C1 segment of cervical spinal cord (tissue), 14 donors: ENCODE measurements around the gene PRDM15.

Source experiments
- DNase-seq, 14 donors: peaks; one replicate each; lab custom pipeline; 2025; lab: John Stamatoyannopoulos, UW

Gene PRDM15

GRCh38 chr21:41780337-41781049 lies 98.7 kb downstream of the PRDM15 start:
- no peak for DNase-seq

GRCh38 chr21:41779659-41780058 lies 99.5 kb downstream of the PRDM15 start:
- no peak for DNase-seq

DNA sequence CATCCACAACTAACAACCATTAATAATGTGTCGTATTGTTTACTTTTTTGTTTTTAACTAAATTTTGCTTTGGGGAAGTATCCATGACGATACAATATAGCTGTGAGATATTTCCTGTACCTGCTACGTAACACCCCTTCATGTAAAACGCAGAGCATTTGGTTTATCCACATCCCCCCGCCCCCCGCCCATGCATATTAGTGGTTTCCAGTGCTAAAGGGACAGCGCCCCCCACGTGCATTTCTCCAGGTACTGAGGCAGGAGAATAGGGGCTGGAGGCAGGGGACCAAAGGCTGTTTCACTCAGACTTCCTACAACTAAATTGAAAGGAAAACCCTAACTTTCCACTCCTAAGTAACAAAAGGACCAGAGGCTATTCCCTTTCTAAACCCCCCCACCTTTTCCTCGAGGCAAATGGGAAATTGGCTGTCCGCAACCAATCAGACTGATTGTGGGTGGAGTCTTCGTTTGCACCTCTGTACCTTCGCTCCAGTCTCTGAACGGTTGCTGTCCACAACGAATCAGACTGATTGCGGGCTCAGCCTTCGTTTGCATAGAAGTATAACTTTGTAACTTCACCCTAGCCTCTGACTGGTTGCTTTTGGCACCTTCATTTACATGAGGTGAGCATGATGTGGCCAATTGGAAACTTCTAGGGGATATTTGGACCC lies 100.1 kb downstream of the PRDM15 start:
- no peak for DNase-seq

- peak; percentile 6 to 69 (median 28) for DNase-seq
Measured at GRCh38 chr21:41777951-41778815, 101.0 kb downstream of the PRDM15 start.

DNA sequence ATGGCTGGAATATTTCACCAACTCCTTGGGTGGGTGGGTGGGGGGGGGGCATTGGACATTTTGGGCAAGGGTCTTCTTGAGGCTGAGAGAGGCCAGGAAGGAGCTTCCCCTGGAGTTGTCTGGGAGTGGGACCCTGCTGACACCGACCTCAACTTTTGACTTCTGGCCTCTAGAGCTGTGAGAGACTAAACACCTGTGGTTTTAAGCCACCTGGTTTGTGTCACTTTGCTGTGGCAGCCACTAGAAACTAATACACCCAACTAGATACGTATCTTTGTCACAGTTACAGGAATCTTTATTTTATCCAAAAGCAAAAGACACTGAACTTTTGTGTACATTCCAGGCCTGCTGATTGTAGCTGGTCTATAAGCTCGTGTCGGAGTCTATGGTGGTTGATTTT lies 102.4 kb downstream of the PRDM15 start:
- DNase-seq: no peak

DNA sequence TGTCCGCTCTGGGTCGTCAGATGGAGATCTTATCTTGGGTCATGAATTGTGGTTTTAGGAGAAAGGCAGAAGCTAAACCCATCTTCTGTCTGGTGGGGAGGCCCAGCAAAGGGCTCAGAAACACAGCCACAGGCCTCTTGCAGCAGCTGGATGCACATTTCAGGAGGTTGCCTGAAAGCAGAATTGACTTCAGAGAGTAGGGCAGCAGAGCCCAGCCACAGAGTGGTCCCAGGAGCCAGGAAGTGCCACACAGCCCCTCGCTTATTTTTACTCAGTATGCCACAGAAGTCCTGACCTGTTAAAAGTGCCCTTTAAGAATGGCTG lies 104.0 kb downstream of the PRDM15 start:
- no peak for DNase-seq

- no peak for DNase-seq
Measured at GRCh38 chr21:41774467-41775148, 104.5 kb downstream of the PRDM15 start.

GRCh38 chr21:41772351-41773080 lies 106.6 kb downstream of the PRDM15 start:
- DNase-seq: no peak

- no peak for DNase-seq
Measured at GRCh38 chr21:41771625-41771945, 107.6 kb downstream of the PRDM15 start.

DNA sequence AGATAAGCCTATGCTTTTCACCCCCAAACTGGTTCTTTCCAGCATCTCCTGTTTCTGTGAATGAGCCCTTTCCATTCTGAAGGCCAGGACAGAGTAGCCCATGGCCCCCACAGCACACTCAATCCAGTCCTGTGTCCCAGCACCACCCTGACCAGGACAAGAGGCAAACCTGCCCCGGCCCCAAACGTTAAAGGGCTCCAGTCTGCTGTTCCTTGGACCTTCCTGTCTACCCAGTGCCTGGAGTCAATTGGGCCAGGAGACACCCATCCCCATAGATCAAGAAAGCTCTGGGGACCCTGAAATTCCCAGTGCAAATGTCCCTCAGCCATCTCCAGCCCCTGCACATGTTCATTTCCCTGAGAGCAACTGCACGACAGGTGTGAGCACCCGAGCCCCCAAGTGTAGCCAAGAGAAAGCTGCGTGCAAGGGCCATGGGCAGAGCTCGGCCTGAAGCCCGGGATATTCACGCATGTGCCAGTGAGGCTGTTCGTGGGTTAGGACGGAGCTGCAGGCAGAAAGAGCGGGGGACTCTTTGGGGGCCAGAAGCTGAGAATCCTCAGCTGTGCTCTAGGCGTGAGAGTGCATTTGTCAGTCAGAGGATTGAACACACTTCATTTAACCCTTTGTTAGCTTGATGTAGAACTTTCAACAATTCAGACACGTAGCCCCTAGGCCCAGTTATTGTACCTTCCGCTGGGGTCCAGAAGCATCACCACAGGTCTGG lies 108.1 kb downstream of the PRDM15 start:
- DNase-seq: no peak

GRCh38 chr21:41769933-41770332 lies 109.2 kb downstream of the PRDM15 start:
- no peak for DNase-seq

DNA sequence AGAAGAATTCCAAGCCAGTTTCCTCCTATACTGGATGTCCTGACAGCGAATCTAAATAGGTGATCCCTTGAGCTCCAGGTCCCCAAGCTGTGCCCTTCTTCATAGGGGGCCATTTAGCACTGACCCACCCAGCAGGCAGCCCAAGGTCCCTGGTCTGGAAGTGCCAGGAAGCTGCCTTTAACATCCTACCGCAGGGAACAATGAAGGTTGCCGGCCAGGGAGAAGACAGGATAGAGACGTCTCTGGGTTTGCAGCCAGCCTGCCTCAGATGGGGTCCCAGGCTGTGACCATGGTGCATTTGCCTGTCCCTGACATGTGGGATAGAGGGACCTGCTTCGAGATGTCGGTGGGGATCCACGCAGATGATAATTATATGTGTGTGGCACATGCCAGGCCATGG lies 109.6 kb downstream of the PRDM15 start:
- DNase-seq: no peak

- DNase-seq: no peak
Measured at GRCh38 chr21:41769111-41769510, 110.0 kb downstream of the PRDM15 start.

DNA sequence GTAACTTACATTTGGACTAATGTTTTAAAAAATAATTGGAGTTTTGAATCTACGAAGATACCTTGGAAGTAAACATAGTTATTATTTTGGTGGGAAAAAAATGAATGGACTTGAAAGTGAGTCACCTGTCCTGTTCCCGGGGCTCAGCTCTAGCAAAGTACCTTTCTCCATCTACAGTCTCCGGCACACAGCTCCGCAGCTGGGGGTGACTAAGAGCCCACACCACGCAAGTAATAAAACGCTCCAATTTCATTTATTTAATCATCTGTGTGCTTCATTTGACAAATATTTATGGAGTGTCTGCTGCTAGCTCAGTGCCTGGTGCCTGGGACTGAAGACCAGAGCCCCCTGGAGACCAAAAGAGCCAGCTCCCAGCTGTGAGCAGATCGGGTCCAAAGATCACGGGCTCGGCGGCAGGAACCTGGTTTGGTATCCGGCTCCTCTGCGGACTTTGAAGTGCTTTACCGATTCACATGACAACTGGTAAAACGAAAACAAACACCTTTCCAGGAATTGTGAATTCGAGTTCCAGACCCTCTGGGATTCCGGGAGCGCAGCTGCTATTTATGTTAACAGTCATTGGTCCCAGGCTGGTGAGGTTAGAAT lies 110.6 kb downstream of the PRDM15 start:
- no peak for DNase-seq

DNA sequence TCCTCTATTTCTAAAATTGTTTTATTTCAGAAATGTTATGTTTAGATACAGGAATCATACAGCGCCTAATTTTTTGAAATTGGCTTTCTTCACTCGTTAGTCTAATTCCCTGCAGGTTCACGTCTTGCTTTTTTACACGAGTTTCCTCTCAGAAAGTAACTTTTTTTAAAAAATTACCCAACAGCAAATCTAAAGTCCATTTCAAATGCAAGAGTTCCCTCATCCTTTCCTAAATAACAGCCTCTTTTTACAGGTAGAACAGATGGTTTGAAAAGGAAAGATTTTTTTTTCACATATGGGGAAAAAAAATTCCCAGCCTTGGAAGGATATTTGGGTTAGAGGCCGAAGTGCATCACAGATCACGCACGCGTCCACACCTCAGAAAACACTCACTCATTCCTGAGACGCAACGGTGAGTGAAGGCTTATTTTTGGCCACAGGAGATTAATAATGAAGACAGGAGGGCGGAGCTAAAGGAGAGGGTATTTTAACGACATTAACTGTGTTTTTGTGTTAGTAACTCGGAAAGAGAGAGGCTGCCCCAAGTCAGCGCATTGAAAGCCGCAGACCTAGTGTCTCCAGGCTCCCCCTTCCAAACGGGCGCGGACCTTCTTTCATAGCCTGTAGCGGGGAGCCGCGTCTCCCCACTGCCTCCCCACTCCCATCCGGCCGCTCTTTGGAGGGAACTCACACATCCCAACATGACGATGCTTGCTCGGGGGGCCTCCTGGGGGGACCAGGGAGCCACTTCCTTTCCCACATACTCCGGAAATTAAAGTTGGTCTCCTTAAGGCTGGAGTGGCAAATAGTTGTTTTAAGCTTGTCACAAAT lies 111.3 kb downstream of the PRDM15 start:
- DNase-seq: no peak

- DNase-seq: no peak
Measured at GRCh38 chr21:41766883-41767605, 112.1 kb downstream of the PRDM15 start, which contains the start of gene RIPK4. RIPK4 (minus strand) TSS chr21:41767052; CDS start chr21:41767041, 11 bp downstream.

DNA sequence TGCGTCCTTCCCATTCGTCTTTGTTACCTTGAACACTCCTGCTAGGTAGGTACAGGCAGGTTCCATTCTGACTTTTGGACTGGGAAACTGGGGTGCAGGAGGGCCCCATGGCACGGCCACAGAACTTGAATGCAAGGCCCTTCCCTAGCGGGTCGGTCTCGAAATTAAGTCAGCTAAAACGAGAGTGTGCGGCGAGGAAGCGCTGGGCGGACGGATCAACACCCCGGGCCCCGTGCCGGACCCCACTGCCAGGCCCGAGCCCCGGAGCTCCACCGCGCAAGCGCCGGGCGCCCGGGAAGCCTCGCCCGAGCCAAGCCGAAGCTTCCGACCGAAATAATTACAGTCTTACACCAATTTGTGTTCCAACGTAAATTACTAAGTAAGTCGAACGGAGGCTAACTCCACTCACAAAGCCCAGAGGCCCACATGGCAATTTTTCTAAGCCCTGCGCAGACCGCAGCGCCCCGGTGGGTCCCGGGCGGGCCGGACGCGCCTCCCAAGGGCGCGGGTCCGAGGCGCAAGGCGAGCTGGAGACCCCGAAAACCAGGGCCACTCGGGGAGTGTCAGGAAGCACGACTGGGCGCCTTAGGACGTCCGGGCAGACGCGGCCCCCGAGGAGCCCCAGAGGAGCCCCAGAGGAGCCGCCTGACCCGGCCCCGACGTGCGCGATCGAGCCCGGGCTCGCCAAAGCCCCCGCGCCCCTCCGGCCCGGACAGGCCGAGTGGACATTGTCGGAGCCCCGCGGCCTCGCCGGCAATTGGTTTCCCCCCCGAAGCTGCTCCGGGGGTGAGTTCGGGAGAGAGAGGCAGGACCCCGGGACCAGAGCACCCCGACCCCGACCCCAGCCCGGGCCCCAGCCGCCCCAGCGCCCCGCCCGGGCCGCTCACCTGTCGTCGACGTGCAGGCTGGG lies 112.9 kb downstream of the PRDM15 start:
- no peak for DNase-seq

DNA sequence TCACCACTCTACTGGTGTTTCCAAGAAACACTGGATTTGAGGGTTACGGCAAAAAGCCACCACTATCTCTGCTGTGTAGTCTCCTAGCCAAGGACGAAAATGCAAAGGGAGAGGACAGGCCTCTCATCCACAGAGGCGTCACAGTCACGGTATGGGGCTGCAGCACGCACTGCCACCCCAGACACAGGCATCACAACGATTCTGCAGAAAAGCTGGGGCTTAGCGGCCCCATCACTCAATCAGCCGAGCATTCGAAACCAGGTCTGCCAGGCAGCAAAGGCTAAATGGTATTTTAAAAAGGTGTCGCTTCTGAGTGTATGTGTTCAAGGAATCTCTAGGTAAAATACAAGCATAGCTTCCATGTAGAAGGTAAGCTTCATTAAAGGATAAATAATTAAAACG lies 113.7 kb downstream of the PRDM15 start:
- no peak for DNase-seq
